ENCODE data around the gene KIAA0825. TPM values are rescaled to one million over a fixed set of nuclear protein-coding genes. Genes with fewer than 3 reads are reported as not detected.

The KIAA0825 gene
- total RNA-seq, 1 experiment from 2014 or later, result 0.07 TPM

DNA sequence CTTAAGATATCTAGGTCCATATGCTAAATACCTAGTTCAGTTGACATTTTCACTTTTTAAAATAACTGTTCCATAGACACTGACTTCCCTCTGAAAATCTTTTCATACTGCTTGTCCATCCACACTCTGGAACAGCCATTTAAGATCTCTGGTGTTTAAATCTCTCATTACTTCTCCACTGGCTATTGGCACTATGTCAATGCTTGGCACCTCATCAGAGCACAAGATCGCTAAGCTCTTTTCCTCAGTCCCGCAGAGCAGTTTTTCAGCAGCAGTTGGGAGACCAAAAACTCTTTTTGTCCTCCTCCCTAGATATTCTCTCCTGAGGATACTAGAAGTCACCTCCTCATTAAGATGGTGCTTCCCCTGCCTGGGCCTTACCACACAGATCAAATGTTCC lies 172.7 kb downstream of the KIAA0825 start:
- ATAC-seq (no peak), DNase-seq (no peak)
- Histone ChIP-seq H3K9me3 (ENCODE audit: low read length) (no peaks in the 10 kb centered on the region), H3K4me1 (ENCODE audit: insufficient read depth, low read length) (no peaks in the 10 kb centered on the region), H3K9me2 (replicated peaks; ENCODE audit: low read length) (no peaks in the 10 kb centered on the region), H3K4me3 (ENCODE audit: low read length) (no peak overlapping the region), H3K79me2 (ENCODE audit: low read length) (no peaks in the 10 kb centered on the region), H3K4me2 (ENCODE audit: low read length) (no peak overlapping the region), H3F3A (ENCODE audit: low read length, unreplicated experiment) (no peaks in the 10 kb centered on the region), H4K20me1 (ENCODE audit: low read length) (no peaks in the 10 kb centered on the region), H3K9ac (ENCODE audit: low read length) (no peak overlapping the region), H3K27ac (ENCODE audit: low read length) (no peak overlapping the region), H3K36me3 (ENCODE audit: low read depth, low read length) (no peaks in the 10 kb centered on the region), H2AFZ (ENCODE audit: low read length) (no peak overlapping the region), H3K27me3 (ENCODE audit: low read length) (no peaks in the 10 kb centered on the region)
- no TSS peak for BruUV-seq (replicated peaks)
- ChIA-PET POLR2A (ENCODE audit: unreplicated experiment) (no interaction called here), CTCF (no interaction called here)
- no peak for TF ChIP-seq EZH2phosphoT487 (IDR thresholded peaks at IDR 0.05; ENCODE audit: borderline replicate concordance, low read length)
- TF ChIP-seq, protein P1, sequence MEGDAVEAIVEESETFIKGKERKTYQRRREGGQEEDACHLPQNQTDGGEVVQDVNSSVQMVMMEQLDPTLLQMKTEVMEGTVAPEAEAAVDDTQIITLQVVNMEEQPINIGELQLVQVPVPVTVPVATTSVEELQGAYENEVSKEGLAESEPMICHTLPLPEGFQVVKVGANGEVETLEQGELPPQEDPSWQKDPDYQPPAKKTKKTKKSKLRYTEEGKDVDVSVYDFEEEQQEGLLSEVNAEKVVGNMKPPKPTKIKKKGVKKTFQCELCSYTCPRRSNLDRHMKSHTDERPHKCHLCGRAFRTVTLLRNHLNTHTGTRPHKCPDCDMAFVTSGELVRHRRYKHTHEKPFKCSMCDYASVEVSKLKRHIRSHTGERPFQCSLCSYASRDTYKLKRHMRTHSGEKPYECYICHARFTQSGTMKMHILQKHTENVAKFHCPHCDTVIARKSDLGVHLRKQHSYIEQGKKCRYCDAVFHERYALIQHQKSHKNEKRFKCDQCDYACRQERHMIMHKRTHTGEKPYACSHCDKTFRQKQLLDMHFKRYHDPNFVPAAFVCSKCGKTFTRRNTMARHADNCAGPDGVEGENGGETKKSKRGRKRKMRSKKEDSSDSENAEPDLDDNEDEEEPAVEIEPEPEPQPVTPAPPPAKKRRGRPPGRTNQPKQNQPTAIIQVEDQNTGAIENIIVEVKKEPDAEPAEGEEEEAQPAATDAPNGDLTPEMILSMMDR (conservative IDR thresholded peaks at IDR 0.05; ENCODE audit: low read depth, low read length), result no peak
- TF ChIP-seq EZH2 (IDR thresholded peaks at IDR 0.05; ENCODE audit: low read length, unreplicated experiment), result no peak
- intact Hi-C loops (cut with micrococcal nuclease), result no loop called here

DNA sequence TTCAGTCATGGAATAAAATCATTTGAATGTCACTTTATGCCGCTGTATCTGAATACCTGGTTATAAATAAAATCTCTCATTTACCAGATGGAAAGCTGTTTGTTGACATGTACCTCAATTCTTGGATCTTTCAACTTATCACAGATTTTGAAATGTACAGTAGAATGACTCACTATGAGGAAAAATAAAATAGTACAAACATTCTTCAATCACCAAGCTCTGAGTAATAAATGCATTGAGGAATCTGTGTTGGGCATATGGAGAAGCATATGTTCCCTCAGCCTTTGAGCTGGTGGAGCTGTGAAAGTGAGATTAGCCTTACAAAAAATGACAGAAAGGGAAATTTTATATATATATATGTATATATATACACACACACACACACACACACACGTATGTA lies 175.4 kb downstream of the KIAA0825 start:
- POLR2A ChIA-PET (ENCODE audit: unreplicated experiment), result no interaction called here

DNA sequence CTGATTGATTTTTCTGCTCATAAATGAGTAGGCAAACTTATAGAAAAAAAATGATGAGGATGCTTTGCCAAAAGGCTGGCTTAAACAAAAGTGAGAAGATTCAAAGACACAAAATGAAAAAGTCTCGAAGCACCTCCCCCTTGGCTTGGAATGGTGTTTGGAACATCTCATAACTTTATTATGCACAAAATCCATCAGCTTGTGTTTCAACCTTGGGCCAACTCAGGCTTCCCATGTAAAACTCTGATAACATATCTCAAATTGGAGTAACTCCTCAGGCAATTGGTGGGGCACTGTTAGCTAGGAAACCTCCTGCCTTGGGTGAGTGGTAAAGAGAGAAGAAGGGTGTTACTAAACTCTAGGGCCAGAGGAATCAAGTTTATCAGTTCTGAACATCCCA lies 176.3 kb downstream of the KIAA0825 start:
- H3K9me2 ChIP-seq (replicated peaks; ENCODE audit: low read length), result no peaks in the 10 kb centered on the region
- ATAC-seq, result no peak
- H3F3A ChIP-seq (ENCODE audit: low read length, unreplicated experiment), result no peaks in the 10 kb centered on the region
- H3K79me2 ChIP-seq (ENCODE audit: low read length), result no peaks in the 10 kb centered on the region
- TF ChIP-seq, protein P1 (conservative IDR thresholded peaks at IDR 0.05; ENCODE audit: low read depth, low read length), result no peak
- no peak for TF ChIP-seq EZH2phosphoT487 (IDR thresholded peaks at IDR 0.05; ENCODE audit: borderline replicate concordance, low read length)
- no peak for TF ChIP-seq EZH2 (IDR thresholded peaks at IDR 0.05; ENCODE audit: low read length, unreplicated experiment)
- no peaks in the 10 kb centered on the region for H3K27me3 ChIP-seq (ENCODE audit: low read length)
- H3K27ac ChIP-seq (ENCODE audit: low read length), result no peak overlapping the region
- H3K4me1 ChIP-seq (ENCODE audit: insufficient read depth, low read length), result no peaks in the 10 kb centered on the region
- no peak for DNase-seq
- ChIA-PET CTCF (no interaction called here), POLR2A (ENCODE audit: unreplicated experiment) (no interaction called here)
- no peak overlapping the region for H3K9ac ChIP-seq (ENCODE audit: low read length)
- BruUV-seq (replicated peaks), result no TSS peak
- no peak overlapping the region for H2AFZ ChIP-seq (ENCODE audit: low read length)
- no peak overlapping the region for H3K4me2 ChIP-seq (ENCODE audit: low read length)
- H3K4me3 ChIP-seq (ENCODE audit: low read length), result no peak overlapping the region
- H3K36me3 ChIP-seq (ENCODE audit: low read depth, low read length), result no peaks in the 10 kb centered on the region
- H3K9me3 ChIP-seq (ENCODE audit: low read length), result no peaks in the 10 kb centered on the region
- intact Hi-C loops (cut with micrococcal nuclease), result no loop called here
- H4K20me1 ChIP-seq (ENCODE audit: low read length), result no peaks in the 10 kb centered on the region

More for the DNA sequence above, 175.4 kb downstream of the KIAA0825 start:
- intact Hi-C loops (cut with micrococcal nuclease), result no loop called here
- H3K4me2 ChIP-seq (ENCODE audit: low read length), result no peak overlapping the region
- DNase-seq (peak; percentile 25), ATAC-seq (peak; percentile 51)
- H3K36me3 ChIP-seq (ENCODE audit: low read depth, low read length), result no peaks in the 10 kb centered on the region
- H3F3A ChIP-seq (ENCODE audit: low read length, unreplicated experiment), result no peaks in the 10 kb centered on the region
- CTCF ChIA-PET, result no interaction called here
- no peaks in the 10 kb centered on the region for H3K4me1 ChIP-seq (ENCODE audit: insufficient read depth, low read length)
- H3K4me3 ChIP-seq (ENCODE audit: low read length), result no peak overlapping the region
- no peak overlapping the region for H3K9ac ChIP-seq (ENCODE audit: low read length)
- no peaks in the 10 kb centered on the region for H3K27me3 ChIP-seq (ENCODE audit: low read length)
- no peaks in the 10 kb centered on the region for H3K9me2 ChIP-seq (replicated peaks; ENCODE audit: low read length)
- H3K79me2 ChIP-seq (ENCODE audit: low read length), result no peaks in the 10 kb centered on the region
- no peaks in the 10 kb centered on the region for H3K9me3 ChIP-seq (ENCODE audit: low read length)
- H2AFZ ChIP-seq (ENCODE audit: low read length), result no peak overlapping the region
- H3K27ac ChIP-seq (ENCODE audit: low read length), result no peak overlapping the region
- TF ChIP-seq EZH2 (IDR thresholded peaks at IDR 0.05; ENCODE audit: low read length, unreplicated experiment) (no peak), EZH2phosphoT487 (IDR thresholded peaks at IDR 0.05; ENCODE audit: borderline replicate concordance, low read length) (no peak)
- TF ChIP-seq, protein P1 (conservative IDR thresholded peaks at IDR 0.05; ENCODE audit: low read depth, low read length), result no peak
- no TSS peak for BruUV-seq (replicated peaks)
- H4K20me1 ChIP-seq (ENCODE audit: low read length), result no peaks in the 10 kb centered on the region

All from PC-3 (cell line).